HCT116 (cell line): ENCODE data around the gene INPP5K. TPM values are rescaled to one million over a fixed set of nuclear protein-coding genes. Genes with fewer than 3 reads are reported as not detected.

Experiments
- ATAC-seq: fragments of 200-7000 bp; cut with Tn5 transposase; 2 replicates; pipeline ENCODE4 v1.9.1; 2020; ENCODE audit warnings: mild to moderate bottlenecking, moderate library complexity
- BruUV-seq: library from RNA; stranded (reverse); fragments of 400-500 nt; replicated peaks from 2 replicates; lab custom pipeline; 2021; lab: Mats Ljungman, UMichigan
- CTCF ChIA-PET: fragments of 300-600 bp; sonication (Branson Sonifier 250); formaldehyde crosslinking; loops from one replicate; lab custom pipeline; 2021; ENCODE audit warnings: antibody characterized with exemption; lab: Charles Lee
- POLR2A ChIA-PET: fragments of 300-600, 350-600 bp; sonication (Branson Sonifier 250); formaldehyde crosslinking; loops from one replicate; lab custom pipeline; 2021; ENCODE audit warnings: antibody characterized with exemption; lab: Charles Lee
- RAD21 ChIA-PET, 2 experiments: fragments of 300-600 bp; sonication (Branson Sonifier 250); formaldehyde crosslinking; loops; one replicate each; lab custom pipeline; 2023; ENCODE audit warnings: low total read pairs in 2 of 2; ENCODE audit not compliant: uncharacterized antibody in 2 of 2, unreplicated experiment in 2 of 2, low non-redundant PET in 1 of 2; lab: Charles Lee
- DNase-seq: peaks from one replicate; pipeline ENCODE4 v3.0.0-alpha.2; 2010; ENCODE audit warnings: low read depth, low spot score
- H2AFZ ChIP-seq: fragments of 200-600 bp; shearing (Covaris generic), sonication (generic); 2 replicates; pipeline ENCODE4 v1.6.1; 2017; ENCODE audit warnings: low read depth, mixed run types, mixed read lengths, antibody characterized with exemption, low read length; ENCODE audit not compliant: poor library complexity, severe bottlenecking
- H3K27ac ChIP-seq: 2 replicates; pipeline ENCODE4 v1.5.1; 2012; ENCODE audit warnings: low read depth, low read length
- H3K27me3 ChIP-seq: fragments of 200-600 bp; sonication (generic); 2 replicates; pipeline ENCODE4 v1.6.1; 2016; ENCODE audit warnings: mixed run types, low read length, mixed read lengths; ENCODE audit not compliant: insufficient read depth
- H3K36me3 ChIP-seq, 2 experiments: fragments of 200-500 bp in 1 of 2; fragments of 200-600 bp in 1 of 2; sonication (Bioruptor generic) in 1 of 2; sonication (generic) in 1 of 2; 2 replicates each; pipeline versions ENCODE4 v1.5.1 to v1.6.1; 2014 to 2016; ENCODE audit warnings: low read length in 2 of 2, inconsistent platforms in 1 of 2, mixed read lengths in 1 of 2, mixed run types in 1 of 2; ENCODE audit not compliant: insufficient read depth in 2 of 2, control insufficient read depth in 1 of 2
- H3K4me1 ChIP-seq, 2 experiments: fragments of 200-600 bp in 1 of 2; sonication (generic) in 1 of 2; 2 replicates each; pipeline versions ENCODE4 v1.5.1 to v1.6.1; 2012 to 2017; ENCODE audit warnings: low read length in 2 of 2, inconsistent platforms in 1 of 2, mild to moderate bottlenecking in 1 of 2, mixed read lengths in 1 of 2, mixed run types in 1 of 2, moderate library complexity in 1 of 2; ENCODE audit not compliant: insufficient read depth in 2 of 2, control insufficient read depth in 1 of 2
- H3K4me2 ChIP-seq: fragments of 200-600 bp; sonication (generic); 2 replicates; pipeline ENCODE4 v1.6.1; 2017; ENCODE audit warnings: mixed run types, low read length, mixed read lengths
- H3K4me3 ChIP-seq, 2 experiments: fragments of 200-600 bp in 1 of 2; sonication (generic) in 1 of 2; replicated peaks in 1 of 2; 2 replicates each; pipeline ENCODE4 v1.5.1; 2011 to 2016; ENCODE audit warnings: low read length in 2 of 2, control low read depth in 1 of 2, low read depth in 1 of 2, mild to moderate bottlenecking in 1 of 2, mixed read lengths in 1 of 2, mixed run types in 1 of 2
- H3K79me2 ChIP-seq: fragments of 200-600 bp; sonication (generic); 2 replicates; pipeline ENCODE4 v1.6.1; 2017; ENCODE audit warnings: mild to moderate bottlenecking, mixed run types, low read length, moderate library complexity, mixed read lengths; ENCODE audit not compliant: insufficient read depth
- H3K9ac ChIP-seq: fragments of 200-600 bp; sonication (generic); 2 replicates; pipeline ENCODE4 v1.6.1; 2016; ENCODE audit warnings: low read length, mixed read lengths
- H3K9me2 ChIP-seq: fragments of 200-600 bp; sonication (generic), shearing (Covaris generic); 2 replicates; pipeline ENCODE4 v1.6.1; 2017; ENCODE audit warnings: mixed run types, mild to moderate bottlenecking, moderate library complexity; ENCODE audit not compliant: insufficient read depth
- H3K9me3 ChIP-seq, 2 experiments: fragments of 200-500 bp in 1 of 2; fragments of 200-600 bp in 1 of 2; sonication (Bioruptor generic) in 1 of 2; sonication (generic) in 1 of 2; 2 replicates each; pipeline ENCODE4 v1.6.1; 2014 to 2017; ENCODE audit warnings: low read length in 2 of 2, mixed read lengths in 2 of 2, inconsistent platforms in 1 of 2, low read depth in 1 of 2, mild to moderate bottlenecking in 1 of 2, mixed run types in 1 of 2, moderate library complexity in 1 of 2; ENCODE audit not compliant: control insufficient read depth in 1 of 2, insufficient read depth in 1 of 2
- H4K20me1 ChIP-seq: fragments of 200-600 bp; sonication (generic), shearing (Covaris generic); 2 replicates; pipeline ENCODE4 v1.6.1; 2017; ENCODE audit warnings: mixed run types, mild to moderate bottlenecking, moderate library complexity; ENCODE audit not compliant: insufficient read depth
- CBX3 ChIP-seq: IDR thresholded peaks from 2 replicates; pipeline ENCODE4 v1.6.1; 2012; ENCODE audit warnings: low read depth
- CEBPB ChIP-seq: IDR thresholded peaks from 2 replicates; pipeline ENCODE4 v1.6.1; 2012; ENCODE audit warnings: low read depth
- EGR1 ChIP-seq: IDR thresholded peaks from 2 replicates; pipeline ENCODE4 v1.6.1; 2012; ENCODE audit warnings: low read depth
- ELF1 ChIP-seq: IDR thresholded peaks from 2 replicates; pipeline ENCODE4 v1.6.1; 2012; ENCODE audit warnings: low read depth, borderline replicate concordance
- EZH2phosphoT487 ChIP-seq: fragments of 200-600 bp; IDR thresholded peaks from 2 replicates; pipeline ENCODE4 v1.6.1; 2018; ENCODE audit warnings: antibody characterized with exemption, borderline replicate concordance
- FOSL1 ChIP-seq: IDR thresholded peaks from 2 replicates; pipeline ENCODE4 v1.6.1; 2012; ENCODE audit warnings: low read depth
- POLR2A ChIP-seq: IDR thresholded peaks from 2 replicates; pipeline ENCODE4 v1.7.0; 2011; ENCODE audit warnings: borderline replicate concordance; ENCODE audit not compliant: insufficient read depth, insufficient read length; ENCODE audit errors: extremely low read depth
- RAD21 ChIP-seq: IDR thresholded peaks from 2 replicates; pipeline ENCODE4 v1.6.1; 2012; ENCODE audit warnings: low read depth, mild to moderate bottlenecking
- SIN3A ChIP-seq: IDR thresholded peaks from 2 replicates; pipeline ENCODE4 v1.6.1; 2012; ENCODE audit warnings: low read depth
- SP1 ChIP-seq: IDR thresholded peaks from 2 replicates; pipeline ENCODE4 v1.6.1; 2012; ENCODE audit warnings: low read depth
- SRF ChIP-seq: IDR thresholded peaks from 2 replicates; pipeline ENCODE4 v1.6.1; 2012; ENCODE audit warnings: low read depth
- YY1 ChIP-seq: IDR thresholded peaks from 2 replicates; pipeline ENCODE4 v1.6.1; 2011; ENCODE audit warnings: low read length, low read depth, moderate library complexity, mild to moderate bottlenecking; ENCODE audit not compliant: insufficient replicate concordance; ENCODE audit errors: extremely low read depth
- ZFX ChIP-seq: fragments of 450-650 bp; IDR thresholded peaks from 2 replicates; pipeline ENCODE4 v1.6.1; 2017
- ZNF274 ChIP-seq: fragments of 200-500 bp; sonication (Bioruptor generic); IDR thresholded peaks from 2 replicates; pipeline ENCODE4 v1.6.1; 2014; ENCODE audit warnings: mild to moderate bottlenecking, low read depth, low read length, inconsistent platforms
- intact Hi-C: fragments of 100-400 bp; cut with micrococcal nuclease; formaldehyde crosslinking; loops from 2 replicates; pipeline ENCODE4 v1.10.0; 2022
- total RNA-seq: library from RNA; stranded (reverse); gene quantifications from one replicate; pipeline ENCODE4 v1.2.1, GENCODE V29; 2021; ENCODE audit not compliant: unreplicated experiment
- TF ChIP-seq, protein P1 (sequence below): IDR thresholded peaks from 2 replicates; pipeline ENCODE4 v1.6.1; 2012
- TF ChIP-seq, protein P2 (sequence below), 3 experiments: fragments of 200-600 bp in 1 of 3; sonication (generic) in 1 of 3; IDR thresholded peaks in 2 of 3; conservative IDR thresholded peaks in 1 of 3; 2 replicates each; pipeline ENCODE4 v1.5.1; 2012 to 2017; ENCODE audit warnings: low read depth in 2 of 3, low read length in 2 of 3, antibody characterized with exemption in 1 of 3, borderline replicate concordance in 1 of 3, control low read depth in 1 of 3, mild to moderate bottlenecking in 1 of 3, mixed read lengths in 1 of 3, mixed run types in 1 of 3, moderate library complexity in 1 of 3; ENCODE audit not compliant: insufficient read depth in 1 of 3
- TF ChIP-seq, protein P3 (sequence below): IDR thresholded peaks from 2 replicates; pipeline ENCODE4 v1.6.1; 2012; ENCODE audit warnings: low read depth

The INPP5K gene
- total RNA-seq, 1 experiment from 2014 or later, result 25.6 TPM

DNA sequence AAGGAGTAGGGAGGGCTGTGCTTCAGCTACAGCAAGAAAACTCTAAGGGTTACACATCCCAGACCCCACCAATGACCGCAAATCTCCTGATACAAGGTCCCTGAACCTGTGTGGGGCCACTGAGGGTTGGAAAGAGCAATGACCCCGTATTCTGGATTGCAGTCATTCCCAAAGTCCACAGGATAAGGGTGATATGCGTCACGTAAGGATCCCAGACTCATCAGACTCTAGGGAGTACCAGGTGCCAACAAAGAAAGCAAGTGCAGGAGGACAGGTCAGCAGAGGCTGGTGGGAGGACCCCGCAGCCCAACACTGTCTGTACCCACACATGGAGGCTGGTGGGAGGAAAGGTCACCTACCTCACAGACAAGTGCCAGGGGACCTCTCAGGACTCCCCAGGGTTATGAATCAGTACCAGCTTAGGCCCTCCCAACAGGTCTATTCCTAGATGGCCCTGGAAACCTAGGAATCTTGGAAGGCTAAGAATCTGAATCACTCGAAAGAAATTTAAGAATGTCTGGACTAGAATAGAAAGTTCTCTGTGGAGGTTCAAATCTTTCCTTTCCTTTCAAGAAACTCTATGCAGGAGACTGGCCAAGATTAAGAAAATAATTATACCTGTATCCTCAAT is 30.0 kb upstream of the INPP5K start:
- Histone ChIP-seq H3K4me1 (no peaks in the 10 kb centered on the region), H3K36me3 (peaks cover 27 to 35% of the 10 kb centered on the region in 2 experiments; a peak in 3 of 4 replicates), H3K4me3 (no peak overlapping the region), H3K4me2 (no peak overlapping the region), H3K9me2 (no peaks in the 10 kb centered on the region), H3K27ac (no peak overlapping the region), H2AFZ (no peak overlapping the region), H3K27me3 (no peaks in the 10 kb centered on the region), H3K9ac (no peak overlapping the region), H4K20me1 (no peaks in the 10 kb centered on the region), H3K79me2 (peaks cover 19% of the 10 kb centered on the region), H3K9me3 (no peaks in the 10 kb centered on the region)
- ATAC-seq (no peak), DNase-seq (no peak)
- no TSS peak for BruUV-seq
- TF ChIP-seq, protein P1, sequence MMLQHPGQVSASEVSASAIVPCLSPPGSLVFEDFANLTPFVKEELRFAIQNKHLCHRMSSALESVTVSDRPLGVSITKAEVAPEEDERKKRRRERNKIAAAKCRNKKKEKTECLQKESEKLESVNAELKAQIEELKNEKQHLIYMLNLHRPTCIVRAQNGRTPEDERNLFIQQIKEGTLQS, result no peak
- TF ChIP-seq POLR2A, result no peak
- no peak for TF ChIP-seq ELF1
- TF ChIP-seq, protein P2, sequence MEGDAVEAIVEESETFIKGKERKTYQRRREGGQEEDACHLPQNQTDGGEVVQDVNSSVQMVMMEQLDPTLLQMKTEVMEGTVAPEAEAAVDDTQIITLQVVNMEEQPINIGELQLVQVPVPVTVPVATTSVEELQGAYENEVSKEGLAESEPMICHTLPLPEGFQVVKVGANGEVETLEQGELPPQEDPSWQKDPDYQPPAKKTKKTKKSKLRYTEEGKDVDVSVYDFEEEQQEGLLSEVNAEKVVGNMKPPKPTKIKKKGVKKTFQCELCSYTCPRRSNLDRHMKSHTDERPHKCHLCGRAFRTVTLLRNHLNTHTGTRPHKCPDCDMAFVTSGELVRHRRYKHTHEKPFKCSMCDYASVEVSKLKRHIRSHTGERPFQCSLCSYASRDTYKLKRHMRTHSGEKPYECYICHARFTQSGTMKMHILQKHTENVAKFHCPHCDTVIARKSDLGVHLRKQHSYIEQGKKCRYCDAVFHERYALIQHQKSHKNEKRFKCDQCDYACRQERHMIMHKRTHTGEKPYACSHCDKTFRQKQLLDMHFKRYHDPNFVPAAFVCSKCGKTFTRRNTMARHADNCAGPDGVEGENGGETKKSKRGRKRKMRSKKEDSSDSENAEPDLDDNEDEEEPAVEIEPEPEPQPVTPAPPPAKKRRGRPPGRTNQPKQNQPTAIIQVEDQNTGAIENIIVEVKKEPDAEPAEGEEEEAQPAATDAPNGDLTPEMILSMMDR (IDR thresholded peaks at IDR 0.05 in 2 of 3, conservative IDR thresholded peaks at IDR 0.05 in 1 of 3; ENCODE audit: borderline replicate concordance in 1 of 3, insufficient read depth in 1 of 3, low read depth in 2 of 3, low read length in 2 of 3), result no peak
- no peak for TF ChIP-seq ZNF274
- no peak for TF ChIP-seq CEBPB
- no peak for TF ChIP-seq SRF
- TF ChIP-seq, protein P3, sequence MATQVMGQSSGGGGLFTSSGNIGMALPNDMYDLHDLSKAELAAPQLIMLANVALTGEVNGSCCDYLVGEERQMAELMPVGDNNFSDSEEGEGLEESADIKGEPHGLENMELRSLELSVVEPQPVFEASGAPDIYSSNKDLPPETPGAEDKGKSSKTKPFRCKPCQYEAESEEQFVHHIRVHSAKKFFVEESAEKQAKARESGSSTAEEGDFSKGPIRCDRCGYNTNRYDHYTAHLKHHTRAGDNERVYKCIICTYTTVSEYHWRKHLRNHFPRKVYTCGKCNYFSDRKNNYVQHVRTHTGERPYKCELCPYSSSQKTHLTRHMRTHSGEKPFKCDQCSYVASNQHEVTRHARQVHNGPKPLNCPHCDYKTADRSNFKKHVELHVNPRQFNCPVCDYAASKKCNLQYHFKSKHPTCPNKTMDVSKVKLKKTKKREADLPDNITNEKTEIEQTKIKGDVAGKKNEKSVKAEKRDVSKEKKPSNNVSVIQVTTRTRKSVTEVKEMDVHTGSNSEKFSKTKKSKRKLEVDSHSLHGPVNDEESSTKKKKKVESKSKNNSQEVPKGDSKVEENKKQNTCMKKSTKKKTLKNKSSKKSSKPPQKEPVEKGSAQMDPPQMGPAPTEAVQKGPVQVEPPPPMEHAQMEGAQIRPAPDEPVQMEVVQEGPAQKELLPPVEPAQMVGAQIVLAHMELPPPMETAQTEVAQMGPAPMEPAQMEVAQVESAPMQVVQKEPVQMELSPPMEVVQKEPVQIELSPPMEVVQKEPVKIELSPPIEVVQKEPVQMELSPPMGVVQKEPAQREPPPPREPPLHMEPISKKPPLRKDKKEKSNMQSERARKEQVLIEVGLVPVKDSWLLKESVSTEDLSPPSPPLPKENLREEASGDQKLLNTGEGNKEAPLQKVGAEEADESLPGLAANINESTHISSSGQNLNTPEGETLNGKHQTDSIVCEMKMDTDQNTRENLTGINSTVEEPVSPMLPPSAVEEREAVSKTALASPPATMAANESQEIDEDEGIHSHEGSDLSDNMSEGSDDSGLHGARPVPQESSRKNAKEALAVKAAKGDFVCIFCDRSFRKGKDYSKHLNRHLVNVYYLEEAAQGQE, result no peak
- TF ChIP-seq SP1, result no peak
- TF ChIP-seq ZFX, result no peak
- no peak for TF ChIP-seq FOSL1
- TF ChIP-seq EZH2phosphoT487, result no peak
- no peak for TF ChIP-seq RAD21
- no peak for TF ChIP-seq CBX3
- no peak for TF ChIP-seq EGR1
- TF ChIP-seq YY1, result no peak
- no peak for TF ChIP-seq SIN3A
- ChIA-PET POLR2A (no interaction called here), RAD21 (no interaction called here), CTCF (no interaction called here)
- intact Hi-C loops, result no loop called here
